NCI-H1105 treated with DMSO at 0.1 percent for 48 hours (cell line): ENCODE data around the gene TMEM33.

Experiments used
- DNase-seq: peaks from one replicate; lab custom pipeline; 2025; lab: John Stamatoyannopoulos, UW

Gene TMEM33

DNA sequence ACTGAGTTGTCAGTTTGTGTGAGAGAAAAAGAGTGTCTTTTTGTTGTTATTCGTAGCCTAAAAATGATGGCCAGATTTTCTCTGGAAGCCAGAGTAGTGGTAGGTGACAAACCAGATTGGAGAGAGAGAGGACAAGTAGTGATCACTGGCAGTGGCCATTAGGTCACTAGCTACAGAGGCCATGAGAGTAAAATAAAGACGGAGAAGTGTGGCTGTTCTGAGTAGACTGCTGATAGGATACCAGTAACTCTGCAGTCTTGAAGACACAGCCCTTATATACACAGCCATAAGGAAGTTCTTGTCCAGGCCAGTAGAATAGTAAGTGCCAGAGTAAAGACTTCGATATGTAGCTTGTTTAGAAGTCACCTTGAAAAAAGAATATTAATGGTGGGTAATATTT, 62.8 kb downstream of the TMEM33 start:
- DNase-seq: no peak

DNA sequence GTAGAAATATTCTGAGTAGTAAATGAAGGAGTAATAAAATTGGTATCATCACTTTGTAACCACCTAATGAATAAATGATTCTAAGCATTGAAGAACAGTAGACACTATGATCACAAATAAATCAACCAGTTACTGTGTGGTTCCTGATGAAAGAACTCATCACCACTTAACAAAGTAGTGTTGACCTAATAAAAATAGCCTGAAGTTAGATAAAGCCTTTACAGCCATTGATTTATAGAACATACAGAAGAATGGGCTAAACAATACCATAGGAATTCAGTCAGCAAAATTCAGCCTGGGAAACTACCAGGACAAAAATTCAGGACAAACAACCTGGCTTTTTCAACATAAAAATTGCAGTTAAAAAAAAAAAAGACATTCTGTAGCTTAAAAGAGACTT, 64.1 kb downstream of the TMEM33 start:
- no peak for DNase-seq

DNA sequence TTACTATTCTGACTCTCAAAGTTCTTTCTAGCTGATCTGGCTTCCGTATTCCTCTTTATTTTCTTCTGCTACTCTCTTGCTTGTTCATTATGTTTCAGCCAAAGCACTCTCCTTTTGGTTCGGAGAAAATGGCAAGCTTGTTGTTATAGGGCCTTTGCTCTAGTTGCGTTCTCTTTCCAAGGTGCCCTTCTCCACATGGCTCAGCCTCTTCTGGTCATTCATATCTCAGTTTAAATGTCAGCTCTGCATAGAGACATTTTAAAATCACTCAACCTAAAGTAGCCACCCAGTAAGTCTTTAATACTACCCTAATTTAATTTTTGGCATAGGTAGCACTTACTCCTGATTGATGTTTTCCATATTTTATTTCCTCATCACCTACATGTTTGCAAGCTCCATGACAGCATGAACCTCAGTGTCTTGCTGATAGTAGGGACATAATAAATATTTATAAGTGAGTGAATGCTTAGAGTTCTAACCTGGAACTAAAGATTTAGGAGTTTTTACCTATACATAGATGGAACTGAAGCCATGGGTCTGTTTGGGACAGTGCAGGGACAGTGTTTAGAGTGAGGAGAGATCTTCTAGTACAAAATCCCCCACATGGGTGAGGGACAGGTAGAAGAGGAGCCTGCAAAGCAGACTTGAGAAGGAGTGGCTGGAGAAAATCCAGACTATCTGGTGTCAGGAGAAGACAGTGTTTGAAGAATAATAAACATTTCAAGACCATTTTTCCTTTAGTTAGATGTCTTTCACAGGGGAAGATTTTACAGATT, 73.0 kb downstream of the TMEM33 start:
- no peak for DNase-seq
